Keratinocyte (primary cell): ENCODE measurements around the gene RFFL. TPM values are rescaled to one million over a fixed set of nuclear protein-coding genes. Genes with fewer than 3 reads are reported as not detected.
"Not testable (repeated sequence)": the region's sequence is repeated elsewhere in the genome, so short reads cannot be mapped to it uniquely, and the experiment has no call there.

Experiments
- DNase-seq: peaks from one replicate; pipeline ENCODE4 v3.0.0-alpha.2; 2011; ENCODE audit warnings: low read depth, missing footprints, low spot score
- FAIRE-seq: peaks from 2 replicates; lab custom pipeline; 2011; peaks lifted over from hg19 to GRCh38; lab: Jason Lieb, UNC
- H2AFZ ChIP-seq: 2 replicates; pipeline ENCODE4 v1.6.0; 2012; ENCODE audit warnings: low read length, control low read depth, inconsistent platforms; ENCODE audit not compliant: control insufficient read depth
- H3K27ac ChIP-seq: 2 replicates; pipeline ENCODE4 v1.5.1; 2011; ENCODE audit warnings: low read length; ENCODE audit not compliant: control insufficient read depth, insufficient read depth
- H3K27me3 ChIP-seq: 3 replicates; pipeline ENCODE4 v1.6.0; 2011; ENCODE audit warnings: low read length; ENCODE audit not compliant: control insufficient read depth, insufficient read depth; ENCODE audit errors: extremely low read depth
- H3K36me3 ChIP-seq, 2 experiments: 2 replicates in 1 of 2; 3 replicates in 1 of 2; pipeline ENCODE4 v1.5.1; 2011; ENCODE audit warnings: low read length in 2 of 2, mild to moderate bottlenecking in 1 of 2; ENCODE audit not compliant: control insufficient read depth in 2 of 2, insufficient read depth in 2 of 2; ENCODE audit errors: extremely low read depth in 1 of 2
- H3K4me1 ChIP-seq: 3 replicates; pipeline ENCODE4 v1.5.1; 2011; ENCODE audit warnings: low read length; ENCODE audit not compliant: control insufficient read depth, insufficient read depth; ENCODE audit errors: extremely low read depth
- H3K4me2 ChIP-seq: 3 replicates; pipeline ENCODE4 v1.6.0; 2011; ENCODE audit warnings: low read depth, low read length; ENCODE audit not compliant: control insufficient read depth, insufficient read depth; ENCODE audit errors: extremely low read depth
- H3K4me3 ChIP-seq, 3 experiments: fragments of 200-600 bp in 1 of 3; sonication (generic) in 1 of 3; 2 replicates in 2 of 3; 3 replicates in 1 of 3; pipeline ENCODE4 v1.5.1; 2011 to 2016; ENCODE audit warnings: low read length in 3 of 3, mild to moderate bottlenecking in 3 of 3, control low read depth in 2 of 3, inconsistent platforms in 1 of 3, low read depth in 1 of 3, mixed read lengths in 1 of 3, mixed run types in 1 of 3, moderate library complexity in 1 of 3; ENCODE audit not compliant: control insufficient read depth in 2 of 3, insufficient read depth in 2 of 3; ENCODE audit errors: extremely low read depth in 1 of 3
- H3K79me2 ChIP-seq: 2 replicates; pipeline ENCODE4 v1.6.0; 2012; ENCODE audit warnings: low read length; ENCODE audit not compliant: control insufficient read depth, insufficient read depth
- H3K9ac ChIP-seq: 3 replicates; pipeline ENCODE4 v1.6.0; 2011; ENCODE audit warnings: low read length; ENCODE audit not compliant: control insufficient read depth, insufficient read depth; ENCODE audit errors: extremely low read depth
- H3K9me1 ChIP-seq: 3 replicates; pipeline ENCODE4 v1.6.0; 2011; ENCODE audit warnings: low read length; ENCODE audit not compliant: control insufficient read depth, insufficient read depth; ENCODE audit errors: extremely low read depth
- H3K9me3 ChIP-seq: 2 replicates; pipeline ENCODE4 v1.5.1; 2012; ENCODE audit warnings: low read depth, low read length; ENCODE audit not compliant: control insufficient read depth
- H4K20me1 ChIP-seq: 3 replicates; pipeline ENCODE4 v1.6.0; 2011; ENCODE audit warnings: low read length; ENCODE audit not compliant: control insufficient read depth, insufficient read depth; ENCODE audit errors: extremely low read depth
- CTCF ChIP-seq, 3 experiments: IDR thresholded peaks in 1 of 3; conservative IDR thresholded peaks in 1 of 3; optimal IDR thresholded peaks in 1 of 3; 2 replicates in 2 of 3; 3 replicates in 1 of 3; pipeline versions ENCODE3 to v1.5.1; 2011; ENCODE audit warnings: low read length in 3 of 3, mild to moderate bottlenecking in 3 of 3, moderate library complexity in 2 of 3, control low read depth in 1 of 3, inconsistent platforms in 1 of 3; ENCODE audit not compliant: insufficient read depth in 2 of 3; ENCODE audit errors: extremely low read depth in 1 of 3
- EZH2 ChIP-seq: IDR thresholded peaks from one replicate; pipeline ENCODE4 v1.6.1; 2012; ENCODE audit warnings: inconsistent platforms, mild to moderate bottlenecking, low read length, moderate library complexity
- dilution Hi-C: fragments of 300-500 bp; cut with MboI; formaldehyde crosslinking; loops from one replicate; pipeline ENCODE4 v1.7.0; 2020; ENCODE audit warnings: low sequenced_read_pairs; ENCODE audit not compliant: extremely low pct_ligation_motif_present
- polyA plus RNA-seq, 5 experiments: library from polyadenylated mRNA; depleted of rRNA in 3 of 5; stranded (reverse) in 3 of 5; stranded (forward) in 1 of 5; unstranded in 1 of 5; fragments of >200 nt; gene quantifications; 1 replicate in 1 of 5; 2 replicates in 3 of 5; 3 replicates in 1 of 5; pipeline versions ENCODE4 v1.2.1 to v1.2.3, GENCODE V29; 2011 to 2012; ENCODE audit warnings: missing spikeins in 2 of 5, low read depth in 1 of 5, low replicate concordance in 1 of 5

RFFL gene
- polyA plus RNA-seq, 1 donor (not counting 4 experiments of a cell fraction or from before 2014, with no cell fraction given): 13.5 TPM

- no peaks in the 10 kb centered on the region for H3K79me2 ChIP-seq
- H3K9me1 ChIP-seq: no peaks in the 10 kb centered on the region
- H3K4me2 ChIP-seq: no peak overlapping the region
- FAIRE-seq (no peak), DNase-seq (no peak)
- no peak overlapping the region for H3K27ac ChIP-seq
- H3K27me3 ChIP-seq: no peaks in the 10 kb centered on the region
- no peaks in the 10 kb centered on the region for H3K4me1 ChIP-seq
- no peaks in the 10 kb centered on the region for H3K9me3 ChIP-seq
- no peak overlapping the region for H3K4me3 ChIP-seq
- H3K9ac ChIP-seq: no peak overlapping the region
- TF ChIP-seq CTCF (optimal IDR thresholded peaks at IDR 0.05 in 1 of 3, IDR thresholded peaks at IDR 0.05 in 1 of 3, conservative IDR thresholded peaks at IDR 0.05 in 1 of 3; ENCODE audit: extremely low read depth in 1 of 3, insufficient read depth in 2 of 3, low read length in 3 of 3) (no peak), EZH2 (no peak)
- H4K20me1 ChIP-seq: no peaks in the 10 kb centered on the region
- dilution Hi-C loops: no loop called here
- peaks cover 24% of the 10 kb centered on the region in 2 experiments for H3K36me3 ChIP-seq
- no peak overlapping the region for H2AFZ ChIP-seq
Observed at GRCh38 chr17:35001549-35001948, 62.0 kb downstream of the RFFL start.

- H3K4me3 ChIP-seq, H4K20me1 ChIP-seq, dilution Hi-C loops, H3K9me1 ChIP-seq, FAIRE-seq, H2AFZ ChIP-seq, H3K79me2 ChIP-seq, H3K4me1 ChIP-seq, H3K9ac ChIP-seq, H3K27me3 ChIP-seq, H3K27ac ChIP-seq, H3K4me2 ChIP-seq, DNase-seq, H3K9me3 ChIP-seq: not testable (repeated sequence)
- H3K36me3 ChIP-seq: peaks cover 28 to 30% of the 10 kb centered on the region in 2 experiments
Observed at GRCh38 chr17:35000965-35001364, 62.5 kb downstream of the RFFL start.

GRCh38 chr17:34999456-34999855, 64.1 kb downstream of the RFFL start:
- H3K27me3 ChIP-seq: no peaks in the 10 kb centered on the region
- no peaks in the 10 kb centered on the region for H4K20me1 ChIP-seq
- H2AFZ ChIP-seq: no peak overlapping the region
- no peak for DNase-seq
- H3K79me2 ChIP-seq: no peaks in the 10 kb centered on the region
- H3K9me1 ChIP-seq: no peaks in the 10 kb centered on the region
- no peak overlapping the region for H3K4me2 ChIP-seq
- no peak overlapping the region for H3K27ac ChIP-seq
- peaks cover 33 to 34% of the 10 kb centered on the region in 2 experiments for H3K36me3 ChIP-seq
- no peaks in the 10 kb centered on the region for H3K4me1 ChIP-seq
- H3K9ac ChIP-seq: no peak overlapping the region
- TF ChIP-seq CTCF (optimal IDR thresholded peaks at IDR 0.05 in 1 of 3, IDR thresholded peaks at IDR 0.05 in 1 of 3, conservative IDR thresholded peaks at IDR 0.05 in 1 of 3; ENCODE audit: extremely low read depth in 1 of 3, insufficient read depth in 2 of 3, low read length in 3 of 3) (no peak), EZH2 (no peak)
- no peak overlapping the region for H3K4me3 ChIP-seq
- dilution Hi-C loops: no loop called here
- H3K9me3 ChIP-seq: no peaks in the 10 kb centered on the region
- FAIRE-seq: no peak
